RWPE1 (cell line): ENCODE measurements around the gene ECEL1.

Experiments
- CTCF ChIA-PET: fragments of 350-600 bp; sonication (Branson Sonifier 250); formaldehyde crosslinking; extraction: SDS; loops from one replicate; lab custom pipeline; 2021; lab: Yijun Ruan, JAX
- POLR2A ChIA-PET: fragments of 400-600 bp; formaldehyde crosslinking; extraction: SDS; loops from one replicate; lab custom pipeline; 2020; ENCODE audit warnings: antibody characterized with exemption; ENCODE audit not compliant: low non-redundant PET; lab: Yijun Ruan, JAX
- DNase-seq: peaks from one replicate; pipeline ENCODE4 v3.0.0; 2012; ENCODE audit warnings: low spot score
- H3K27ac ChIP-seq: fragments of 450-650 bp; 2 replicates; pipeline ENCODE4 v1.5.1; 2017
- CTCF ChIP-seq: fragments of 450-650 bp; conservative IDR thresholded peaks from 2 replicates; pipeline ENCODE4 v1.5.1; 2017; ENCODE audit warnings: low read depth, mild to moderate bottlenecking

The ECEL1 gene

GRCh38 chr2:232505856-232506255, 18.2 kb upstream of the ECEL1 start:
- no peak for TF ChIP-seq CTCF
- H3K27ac ChIP-seq = no peak overlapping the region
- no peak for DNase-seq
- ChIA-PET POLR2A (no interaction called here), CTCF (interaction anchor here (0.7 kb wide), 1 partner anchor 18 kb away, joined by 3 read pairs; no protein-coding TSS in a partner anchor)

- TF ChIP-seq CTCF = no peak
- DNase-seq = no peak
- H3K27ac ChIP-seq = no peak overlapping the region
- ChIA-PET CTCF (no interaction called here), POLR2A (interaction anchor here (0.6 kb wide), 1 partner anchor 39 kb away, joined by 3 read pairs; no protein-coding TSS in a partner anchor)
These were observed 16.8 kb upstream of the ECEL1 start for GRCh38 chr2:232504438-232504837.

GRCh38 chr2:232503809-232504323, 16.2 kb upstream of the ECEL1 start:
- ChIA-PET POLR2A (interaction anchor here (0.6 kb wide), 1 partner anchor 39 kb away, joined by 3 read pairs; no protein-coding TSS in a partner anchor), CTCF (interaction anchor here (0.6 kb wide), 1 partner anchor 1098 kb away, joined by 5 read pairs; no protein-coding TSS in a partner anchor)
- no peak for DNase-seq
- no peak overlapping the region for H3K27ac ChIP-seq
- no peak for TF ChIP-seq CTCF

GRCh38 chr2:232502911-232503808, 15.5 kb upstream of the ECEL1 start:
- ChIA-PET CTCF (interaction anchor here (0.6 kb wide), 1 partner anchor 1097 kb away, joined by 5 read pairs; no protein-coding TSS in a partner anchor), POLR2A (no interaction called here)
- no peak overlapping the region for H3K27ac ChIP-seq
- DNase-seq = peak; percentile 33
- TF ChIP-seq CTCF = no peak

- ChIA-PET POLR2A (no interaction called here), CTCF (no interaction called here)
- no peak for DNase-seq
- no peak overlapping the region for H3K27ac ChIP-seq
- TF ChIP-seq CTCF = no peak
These were observed 14.9 kb upstream of the ECEL1 start for GRCh38 chr2:232502511-232502910.

- H3K27ac ChIP-seq = no peak overlapping the region
- TF ChIP-seq CTCF = no peak
- no peak for DNase-seq
- ChIA-PET CTCF (interaction anchor here (0.6 to 0.7 kb wide), 2 partner anchors 21 to 22 kb away, joined by 4 to 6 read pairs; no protein-coding TSS in a partner anchor), POLR2A (no interaction called here)
These were observed 14.3 kb upstream of the ECEL1 start for GRCh38 chr2:232501794-232502390.
